HFF-Myc (cell line): Measurements from ENCODE around the gene RGMA.
"Not testable (repeated sequence)": the region's sequence is repeated elsewhere in the genome, so short reads cannot be mapped to it uniquely, and the experiment has no call there.

Experiments
- DNase-seq: peaks from one replicate; pipeline ENCODE4 v3.0.0-alpha.2; 2011; ENCODE audit warnings: low read depth; ENCODE audit errors: extremely low read depth
- H3K4me3 ChIP-seq: replicated peaks from 2 replicates; pipeline ENCODE4 v1.5.1; 2011; ENCODE audit warnings: low read depth, mild to moderate bottlenecking, control low read depth, low read length
- TF ChIP-seq, protein P1 (sequence below): IDR thresholded peaks from 2 replicates; pipeline ENCODE4 v1.5.1; 2012; ENCODE audit warnings: mild to moderate bottlenecking, low read depth, low read length, control low read depth; ENCODE audit errors: missing control alignments

The RGMA gene

GRCh38 chr15:93036951-93037819, 51.8 kb downstream of the RGMA start:
- DNase-seq, result peak; percentile 24
- TF ChIP-seq, protein P1, sequence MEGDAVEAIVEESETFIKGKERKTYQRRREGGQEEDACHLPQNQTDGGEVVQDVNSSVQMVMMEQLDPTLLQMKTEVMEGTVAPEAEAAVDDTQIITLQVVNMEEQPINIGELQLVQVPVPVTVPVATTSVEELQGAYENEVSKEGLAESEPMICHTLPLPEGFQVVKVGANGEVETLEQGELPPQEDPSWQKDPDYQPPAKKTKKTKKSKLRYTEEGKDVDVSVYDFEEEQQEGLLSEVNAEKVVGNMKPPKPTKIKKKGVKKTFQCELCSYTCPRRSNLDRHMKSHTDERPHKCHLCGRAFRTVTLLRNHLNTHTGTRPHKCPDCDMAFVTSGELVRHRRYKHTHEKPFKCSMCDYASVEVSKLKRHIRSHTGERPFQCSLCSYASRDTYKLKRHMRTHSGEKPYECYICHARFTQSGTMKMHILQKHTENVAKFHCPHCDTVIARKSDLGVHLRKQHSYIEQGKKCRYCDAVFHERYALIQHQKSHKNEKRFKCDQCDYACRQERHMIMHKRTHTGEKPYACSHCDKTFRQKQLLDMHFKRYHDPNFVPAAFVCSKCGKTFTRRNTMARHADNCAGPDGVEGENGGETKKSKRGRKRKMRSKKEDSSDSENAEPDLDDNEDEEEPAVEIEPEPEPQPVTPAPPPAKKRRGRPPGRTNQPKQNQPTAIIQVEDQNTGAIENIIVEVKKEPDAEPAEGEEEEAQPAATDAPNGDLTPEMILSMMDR, result peak; percentile 6
- H3K4me3 ChIP-seq, result no peak overlapping the region

DNA sequence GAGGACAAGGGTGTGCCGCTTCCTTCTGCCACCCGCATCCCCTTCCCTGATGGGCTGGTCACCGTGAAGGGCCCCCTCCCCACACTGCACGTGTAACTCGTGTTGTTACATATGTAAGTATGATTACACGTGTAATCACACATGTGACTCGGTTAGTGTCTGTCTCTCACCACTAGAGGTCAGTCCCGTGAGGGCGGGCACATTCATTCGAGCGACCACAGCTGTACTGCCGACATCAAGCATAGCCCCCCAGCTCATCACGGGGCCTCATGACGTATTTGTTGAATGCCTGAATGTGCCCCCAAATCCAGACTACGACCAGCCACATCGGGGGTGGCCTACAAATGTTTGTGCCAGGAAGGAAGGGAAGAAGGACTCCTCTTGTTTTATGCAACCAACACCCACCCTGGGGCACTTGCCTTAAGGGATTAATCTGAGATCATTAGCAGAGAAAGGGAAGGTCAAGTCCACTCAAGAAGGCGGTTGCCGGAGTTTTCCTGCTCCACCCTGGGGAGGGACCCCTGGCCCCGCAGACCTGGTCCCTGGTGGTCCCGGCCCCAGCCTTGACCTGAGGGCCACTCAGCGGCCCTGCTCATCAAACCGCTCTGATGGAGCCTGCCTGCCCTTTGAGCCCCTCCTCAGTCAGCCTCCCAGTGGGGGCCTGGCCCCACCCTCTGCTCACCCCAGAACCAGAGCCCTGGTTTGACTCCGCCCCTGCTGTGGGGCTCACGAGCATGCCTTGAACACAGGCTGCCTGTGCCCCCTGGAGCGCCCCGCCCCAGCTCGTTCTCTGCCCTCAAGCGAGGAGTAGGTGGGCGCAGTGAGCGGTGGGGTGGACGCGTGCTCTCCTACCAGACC, 52.8 kb downstream of the RGMA start:
- H3K4me3 ChIP-seq, result no peak overlapping the region
- DNase-seq, result no peak
- TF ChIP-seq, protein P1, result peak; percentile 38

DNA sequence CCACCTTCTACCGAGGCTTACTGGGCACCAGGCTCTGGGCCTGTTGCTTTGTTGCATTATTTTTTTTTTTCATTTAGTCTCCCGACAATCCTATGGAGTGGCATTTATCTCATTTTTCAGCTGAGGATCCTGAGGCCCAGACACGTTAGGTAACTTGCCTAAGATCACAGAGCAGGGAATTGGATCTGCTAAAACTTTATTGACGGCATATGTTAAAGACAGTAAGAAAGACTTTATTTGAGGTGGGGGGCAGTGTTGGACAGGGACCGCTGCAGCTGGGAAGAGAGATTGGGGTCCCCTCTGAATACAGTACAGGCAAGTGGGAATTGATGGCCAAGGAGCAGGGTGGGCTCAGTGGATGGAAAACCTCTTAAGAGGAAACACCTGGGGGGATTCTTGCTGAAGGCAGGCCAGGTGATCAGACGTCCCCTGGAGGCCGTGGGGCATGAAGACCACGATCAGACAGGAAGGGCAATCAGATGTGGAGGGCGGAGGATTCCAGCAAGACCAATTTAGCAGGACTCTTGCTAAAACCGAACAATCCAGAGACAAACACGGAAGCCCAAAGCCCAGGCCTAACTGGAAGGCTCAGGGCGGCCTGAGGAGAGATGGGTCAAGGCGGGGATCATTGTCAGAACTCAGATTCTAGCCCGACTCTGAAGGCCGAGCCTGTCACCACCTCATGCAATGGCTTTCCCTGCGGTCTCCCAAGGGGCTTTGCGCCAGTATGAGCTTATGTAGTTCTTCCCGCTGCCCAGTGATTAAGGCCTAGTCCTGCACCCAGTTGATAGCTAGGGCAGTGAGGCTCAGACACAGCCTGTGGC, 53.7 kb downstream of the RGMA start:
- TF ChIP-seq, protein P1, result no peak
- DNase-seq, result no peak
- no peak overlapping the region for H3K4me3 ChIP-seq

- no peak for DNase-seq
- H3K4me3 ChIP-seq, result no peak overlapping the region
- TF ChIP-seq, protein P1, result no peak
Measured at GRCh38 chr15:93034512-93034911, 54.5 kb downstream of the RGMA start.

DNA sequence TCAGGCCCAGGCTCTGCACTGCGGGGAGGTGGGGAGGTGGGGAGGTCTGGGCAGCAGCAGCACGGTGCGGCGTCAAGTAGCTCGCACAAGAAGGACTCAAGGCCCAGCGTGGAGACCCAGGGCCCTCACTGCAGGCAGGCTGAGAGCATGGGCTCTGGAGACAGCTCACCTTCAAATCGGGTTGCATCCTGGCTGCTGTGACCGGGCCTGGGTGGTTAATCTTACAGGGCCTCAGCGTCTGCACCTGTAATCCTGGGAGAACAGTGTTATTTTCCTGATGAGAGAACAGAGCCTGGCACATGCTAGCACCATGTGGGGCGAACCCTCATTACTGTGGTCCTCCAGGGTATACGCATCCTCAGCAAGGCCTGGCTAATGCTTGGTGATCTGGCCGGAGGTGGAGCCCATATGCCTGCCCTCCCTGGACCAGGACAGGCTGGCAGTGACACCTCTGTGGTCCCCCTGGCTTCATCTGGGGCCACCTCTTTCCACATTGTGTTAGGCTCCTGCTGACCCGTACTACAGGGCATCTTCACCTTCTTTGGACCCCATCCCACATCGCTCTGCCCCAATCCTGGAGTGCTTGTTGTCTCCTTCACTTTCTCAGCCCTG, 55.5 kb downstream of the RGMA start:
- no peak overlapping the region for H3K4me3 ChIP-seq
- no peak for DNase-seq
- TF ChIP-seq, protein P1, result no peak

- not testable (repeated sequence) for H3K4me3 ChIP-seq, DNase-seq
Measured at GRCh38 chr15:93032515-93033206, 56.4 kb downstream of the RGMA start.

DNA sequence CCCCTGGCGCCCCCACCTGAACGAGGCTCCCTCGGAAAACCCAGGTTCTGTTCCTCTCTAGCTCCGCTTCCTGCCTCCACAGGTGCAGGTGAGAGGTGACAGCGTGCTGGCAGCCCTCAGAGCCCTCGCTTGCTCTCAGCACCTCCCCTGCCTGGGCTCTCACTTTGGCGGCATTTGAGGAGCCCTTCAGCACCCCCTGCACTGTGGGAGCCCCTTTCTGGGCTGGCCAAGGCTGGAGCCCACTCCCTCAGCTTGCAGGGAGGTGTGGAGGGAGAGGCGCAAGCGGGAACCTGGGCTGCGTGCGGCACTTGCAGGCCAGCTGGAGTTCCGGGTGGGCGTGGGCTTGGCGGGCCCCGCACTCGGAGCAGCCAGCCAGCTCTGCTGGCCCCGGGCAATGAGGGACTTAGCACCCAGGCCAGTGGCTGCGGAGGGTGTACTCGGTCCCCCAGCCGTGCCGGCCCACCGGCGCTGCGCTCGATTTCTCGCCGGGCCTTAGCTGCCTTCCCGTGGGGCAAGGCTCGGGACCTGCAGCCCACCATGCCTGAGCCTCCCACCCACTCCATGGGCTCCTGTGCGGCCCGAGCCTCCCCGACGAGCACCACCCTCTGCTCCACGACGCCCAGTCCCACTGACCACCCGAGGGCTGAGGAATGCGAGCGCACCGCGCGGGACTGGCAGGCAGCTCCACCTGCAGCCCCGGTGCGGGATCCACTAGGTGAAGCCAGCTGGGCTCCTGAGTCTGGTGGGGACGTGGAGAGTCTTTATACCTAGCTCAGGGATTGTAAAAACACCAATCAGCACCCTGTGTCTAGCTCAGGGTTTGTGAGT, 57.2 kb downstream of the RGMA start:
- not testable (repeated sequence) for H3K4me3 ChIP-seq, DNase-seq
